A549 (cell line): ENCODE measurements around the gene POLR2H.

Source experiments
- EP300 ChIP-seq, 2 experiments: fragments of >200 bp; sonication (Bioruptor Twin); formaldehyde crosslinking; IDR thresholded peaks; 2 replicates in 1 of 2; 3 replicates in 1 of 2; pipeline ENCODE4 v1.6.1; 2016 to 2017
- NR3C1 ChIP-seq: fragments of >200 bp; sonication (Bioruptor Twin); formaldehyde crosslinking; IDR thresholded peaks from 3 replicates; pipeline ENCODE4 v1.6.1; 2017

GRCh38 chr3:184378651-184379357, 17.3 kb downstream of the POLR2H start:
- TF ChIP-seq NR3C1 = no peak
- no peak for TF ChIP-seq EP300 (IDR thresholded peaks at IDR 0.05)
